Activated CD8-positive, alpha-beta memory T cell treated with anti-CD3 and anti-CD28 coated beads for 1 hour (primary cell): Measurements from ENCODE around the gene TRMU.

ENCODE experiments used
- DNase-seq, 2 donors: peaks; one replicate each; pipeline ENCODE4 v3.0.0-alpha.2; 2020; ENCODE audit warnings: low read depth in 1 of 2; ENCODE audit errors: extremely low read depth in 1 of 2

TRMU gene

GRCh38 chr22:46336119-46337078, 885 bp downstream of the TRMU start:
- DNase-seq, result no peak

- DNase-seq, result no peak
Measured at GRCh38 chr22:46337870-46338269, 2.4 kb downstream of the TRMU start.

- no peak for DNase-seq
Measured at GRCh38 chr22:46338636-46339035, 3.1 kb downstream of the TRMU start.

- no peak for DNase-seq
Measured at GRCh38 chr22:46339956-46340355, 4.4 kb downstream of the TRMU start.

GRCh38 chr22:46340676-46341075, 5.2 kb downstream of the TRMU start:
- DNase-seq, result no peak

GRCh38 chr22:46346680-46347405, 11.3 kb downstream of the TRMU start:
- no peak for DNase-seq

GRCh38 chr22:46347646-46348045, 12.1 kb downstream of the TRMU start:
- DNase-seq, result no peak

- no peak for DNase-seq
Measured at GRCh38 chr22:46348099-46348695, 12.7 kb downstream of the TRMU start.

GRCh38 chr22:46349238-46349637, 13.7 kb downstream of the TRMU start:
- no peak for DNase-seq

GRCh38 chr22:46349681-46350080, 14.2 kb downstream of the TRMU start:
- no peak for DNase-seq

- DNase-seq, result no peak
Measured at GRCh38 chr22:46350121-46350520, 14.6 kb downstream of the TRMU start.

GRCh38 chr22:46350646-46351045, 15.1 kb downstream of the TRMU start:
- no peak for DNase-seq

GRCh38 chr22:46351131-46351735, 15.7 kb downstream of the TRMU start:
- no peak for DNase-seq

- no peak for DNase-seq
Measured at GRCh38 chr22:46351767-46352166, 16.3 kb downstream of the TRMU start.

- no peak for DNase-seq
Measured at GRCh38 chr22:46352276-46352675, 16.8 kb downstream of the TRMU start.

- no peak for DNase-seq
Measured at GRCh38 chr22:46352691-46353386, 17.3 kb downstream of the TRMU start.

- no peak for DNase-seq
Measured at GRCh38 chr22:46353483-46354105, 18.1 kb downstream of the TRMU start.

- no peak for DNase-seq
Measured at GRCh38 chr22:46354176-46354992, 18.9 kb downstream of the TRMU start.

GRCh38 chr22:46354993-46355305, 19.4 kb downstream of the TRMU start:
- DNase-seq, result no peak
